DND-41 (cell line): ENCODE measurements around the gene RCAN1.

Source experiments
- ATAC-seq: fragments of 200-7000 bp; cut with Tn5 transposase; 3 replicates; pipeline ENCODE4 v1.9.1; 2021; ENCODE audit warnings: low read depth; ENCODE audit not compliant: insufficient read depth
- DNase-seq: peaks from one replicate; pipeline ENCODE4 v3.0.0-alpha.2; 2020
- H2AFZ ChIP-seq: 2 replicates; pipeline ENCODE4 v1.6.0; 2012; ENCODE audit warnings: low read depth, low read length
- H3K27ac ChIP-seq: 2 replicates; pipeline ENCODE4 v1.5.1; 2012; ENCODE audit warnings: low read length, inconsistent platforms
- H3K27me3 ChIP-seq: fragments of 200-600 bp; sonication (generic); 2 replicates; pipeline ENCODE4 v1.6.0; 2012; ENCODE audit warnings: low read length, mild to moderate bottlenecking, inconsistent platforms; ENCODE audit not compliant: insufficient read depth, poor library complexity
- H3K36me3 ChIP-seq: 2 replicates; pipeline ENCODE4 v1.5.1; 2012; ENCODE audit warnings: low read length, inconsistent platforms; ENCODE audit not compliant: insufficient read depth
- H3K4me1 ChIP-seq: 2 replicates; pipeline ENCODE4 v1.5.1; 2012; ENCODE audit warnings: mild to moderate bottlenecking, low read length; ENCODE audit not compliant: insufficient read depth
- H3K4me2 ChIP-seq: 2 replicates; pipeline ENCODE4 v1.6.0; 2012; ENCODE audit warnings: mild to moderate bottlenecking, moderate library complexity, low read length, inconsistent platforms; ENCODE audit not compliant: insufficient read depth
- H3K4me3 ChIP-seq, 2 experiments: fragments of 200-600 bp in 1 of 2; shearing (Covaris generic) in 1 of 2; 2 replicates each; pipeline ENCODE4 v1.5.1; 2012 to 2016; ENCODE audit warnings: inconsistent platforms in 2 of 2, low read length in 2 of 2, mild to moderate bottlenecking in 2 of 2, low read depth in 1 of 2, moderate library complexity in 1 of 2
- H3K79me2 ChIP-seq: 2 replicates; pipeline ENCODE4 v1.6.0; 2012; ENCODE audit warnings: low read length, inconsistent platforms; ENCODE audit not compliant: insufficient read depth
- H3K9ac ChIP-seq: 2 replicates; pipeline ENCODE4 v1.6.0; 2012; ENCODE audit warnings: low read depth, mild to moderate bottlenecking, inconsistent platforms, low read length, moderate library complexity
- H3K9me3 ChIP-seq: 2 replicates; pipeline ENCODE4 v1.5.1; 2012; ENCODE audit warnings: low read length, moderate library complexity, mild to moderate bottlenecking, inconsistent platforms; ENCODE audit not compliant: insufficient read depth, severe bottlenecking
- H4K20me1 ChIP-seq: 2 replicates; pipeline ENCODE4 v1.6.0; 2012; ENCODE audit warnings: low read length; ENCODE audit not compliant: insufficient read depth
- CTCF ChIP-seq: IDR thresholded peaks from 2 replicates; pipeline ENCODE4 v1.5.1; 2012; ENCODE audit warnings: borderline replicate concordance, low read length, moderate library complexity, mild to moderate bottlenecking; ENCODE audit not compliant: poor library complexity, severe bottlenecking; ENCODE audit errors: extremely low read depth
- EZH2 ChIP-seq: IDR thresholded peaks from 3 replicates; pipeline ENCODE4 v1.6.1; 2012; ENCODE audit warnings: borderline replicate concordance, low read depth, mild to moderate bottlenecking, moderate library complexity, low read length, inconsistent platforms; ENCODE audit not compliant: severe bottlenecking

RCAN1 gene

DNA sequence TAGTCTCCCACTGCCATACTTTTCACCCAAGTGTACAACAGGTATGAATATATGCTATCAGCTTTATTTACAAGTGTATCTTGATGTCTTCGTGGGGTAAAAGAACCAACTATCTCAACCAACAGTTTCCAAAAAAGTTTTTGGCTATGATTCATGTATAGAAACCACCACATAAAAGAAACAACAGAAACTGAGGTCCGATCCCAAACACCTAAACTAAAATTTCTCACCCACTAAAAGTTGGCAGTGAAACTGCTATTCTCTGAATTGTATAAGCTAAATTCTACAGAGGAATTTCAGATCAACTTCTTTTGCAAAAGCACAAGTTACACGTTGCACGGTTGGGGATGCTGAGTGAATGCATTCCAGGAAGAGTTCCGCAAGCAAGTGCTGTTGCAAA lies 97.9 kb downstream of the RCAN1 start:
- DNase-seq (no peak), ATAC-seq (no peak)
- Histone ChIP-seq H2AFZ (no peak overlapping the region), H3K4me1 (no peaks in the 10 kb centered on the region), H3K9ac (no peak overlapping the region), H3K36me3 (peaks cover 62% of the 10 kb centered on the region), H3K4me3 (no peak overlapping the region), H3K9me3 (no peaks in the 10 kb centered on the region), H3K4me2 (no peak overlapping the region), H3K27ac (no peak overlapping the region), H3K79me2 (no peaks in the 10 kb centered on the region), H4K20me1 (no peaks in the 10 kb centered on the region), H3K27me3 (no peaks in the 10 kb centered on the region)
- TF ChIP-seq CTCF (no peak), EZH2 (no peak)

DNA sequence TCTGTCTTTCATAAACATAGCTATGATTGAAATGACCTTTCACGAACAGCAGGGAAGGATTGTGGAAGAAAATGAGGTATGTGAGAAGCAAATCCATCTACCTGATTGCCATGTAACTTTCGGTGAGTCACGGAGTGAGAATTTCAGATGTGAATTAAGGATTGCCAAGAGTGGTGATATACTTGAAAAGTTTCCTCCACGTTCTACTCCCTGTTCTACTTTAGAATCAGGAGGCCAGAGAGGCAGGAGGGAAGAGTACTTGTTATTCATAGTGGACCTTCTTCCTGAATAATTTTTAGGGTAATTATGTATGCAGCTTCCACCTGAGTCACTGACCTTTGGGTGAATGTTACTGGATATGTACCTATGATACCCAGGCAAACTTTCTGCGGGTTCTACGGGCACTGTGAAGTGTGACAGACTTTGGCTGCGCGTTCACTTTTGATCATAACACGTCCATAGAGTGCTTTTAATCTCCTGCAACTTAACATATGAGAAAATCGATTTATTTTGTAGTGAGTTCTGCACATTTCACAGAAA lies 100.3 kb downstream of the RCAN1 start:
- Histone ChIP-seq H3K4me2 (no peak overlapping the region), H3K4me3 (no peak overlapping the region), H4K20me1 (no peaks in the 10 kb centered on the region), H3K36me3 (peaks cover 43% of the 10 kb centered on the region), H3K9ac (no peak overlapping the region), H3K4me1 (no peaks in the 10 kb centered on the region), H2AFZ (no peak overlapping the region), H3K9me3 (no peaks in the 10 kb centered on the region), H3K27ac (no peak overlapping the region), H3K79me2 (no peaks in the 10 kb centered on the region), H3K27me3 (no peaks in the 10 kb centered on the region)
- ATAC-seq (no peak), DNase-seq (no peak)
- no peak for TF ChIP-seq CTCF

DNA sequence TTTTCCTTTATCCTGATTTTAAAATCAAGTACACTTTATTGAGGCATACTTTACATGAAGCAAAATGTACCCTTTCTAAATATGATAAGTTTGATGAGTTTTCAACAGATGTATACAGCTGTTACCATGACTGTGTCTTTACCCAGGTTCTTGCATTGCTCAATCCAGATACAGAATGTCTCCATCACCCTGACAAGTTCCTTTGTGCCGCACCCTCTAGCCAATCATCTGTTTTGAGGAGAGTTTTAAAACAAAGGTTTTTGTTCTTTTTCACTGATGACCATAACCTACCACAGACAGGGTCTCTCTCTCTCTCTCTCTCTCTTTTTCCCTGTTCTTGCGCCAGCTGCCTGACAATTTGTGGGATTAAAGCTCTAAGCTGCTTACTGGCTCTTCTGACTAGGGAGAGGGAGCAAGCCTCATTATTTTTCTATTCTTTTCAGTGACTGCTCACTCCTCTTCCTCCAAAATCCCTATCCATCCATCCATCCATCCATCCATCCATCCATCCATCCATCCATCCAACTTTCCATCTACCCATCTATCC lies 101.7 kb downstream of the RCAN1 start:
- Histone ChIP-seq H3K4me2 (no peak overlapping the region), H3K27ac (no peak overlapping the region), H3K4me1 (no peaks in the 10 kb centered on the region), H4K20me1 (no peaks in the 10 kb centered on the region), H3K9me3 (no peaks in the 10 kb centered on the region), H3K79me2 (no peaks in the 10 kb centered on the region), H3K36me3 (peaks cover 32% of the 10 kb centered on the region), H2AFZ (no peak overlapping the region), H3K9ac (no peak overlapping the region), H3K27me3 (no peaks in the 10 kb centered on the region), H3K4me3 (no peak overlapping the region)
- no peak for DNase-seq
- ATAC-seq = no peak
- TF ChIP-seq EZH2 = no peak
- no peak for TF ChIP-seq CTCF

DNA sequence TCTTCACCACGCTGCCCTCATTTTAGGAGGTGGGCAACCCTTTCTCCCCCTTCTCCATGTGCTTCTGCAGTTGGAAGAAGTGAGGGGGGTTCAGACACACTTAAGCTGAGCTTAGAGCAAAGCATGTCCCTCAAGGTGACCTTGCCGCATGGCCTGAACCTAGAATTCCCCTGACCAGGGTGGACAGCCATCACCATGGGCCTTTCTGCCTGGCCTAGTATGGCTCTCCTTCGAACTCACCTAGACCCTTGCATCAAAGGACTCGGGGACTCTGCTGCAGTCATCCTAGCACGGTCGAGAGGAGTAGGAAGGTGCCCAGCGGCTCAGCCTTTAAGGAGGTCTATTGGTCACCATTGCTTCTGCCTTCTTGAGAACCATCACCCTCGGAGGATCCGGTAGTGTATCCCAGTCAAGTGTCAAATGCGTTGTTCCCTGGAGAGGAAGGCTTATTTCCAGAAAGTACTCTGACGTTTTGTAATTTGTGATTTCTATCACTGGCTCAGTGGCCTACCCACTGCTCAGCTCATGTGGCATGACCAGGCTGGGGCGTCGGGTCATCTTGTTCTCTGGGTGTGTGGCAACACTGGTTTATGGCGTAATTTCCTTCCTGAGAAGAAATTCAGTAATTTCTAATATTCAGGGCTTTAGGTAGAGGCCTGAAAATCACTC lies 103.0 kb downstream of the RCAN1 start, which contains the start of gene KCNE1:
TSS of gene KCNE1 (minus strand) at position 424 of the 669 bp plus-strand sequence. CDS start 62,576 bp downstream, outside the sequence.
- Histone ChIP-seq H3K9me3 (no peaks in the 10 kb centered on the region), H3K9ac (no peak within 1 kb of the TSS), H3K79me2 (no peaks in the 10 kb centered on the region), H3K4me2 (no peak within 1 kb of the TSS), H4K20me1 (no peaks in the 10 kb centered on the region), H3K27me3 (no peaks in the 10 kb centered on the region), H2AFZ (no peak within 1 kb of the TSS), H3K4me1 (no peaks in the 10 kb centered on the region), H3K36me3 (peaks cover 19% of the 10 kb centered on the region; the same call in 1 of the 2 replicates), H3K4me3 (no peak within 1 kb of the TSS), H3K27ac (no peak within 1 kb of the TSS)
- DNase-seq = no peak
- no peak for ATAC-seq
- TF ChIP-seq EZH2 (no peak), CTCF (no peak)
